ENCODE measurements around the gene OR2A7.
"Not testable (repeated sequence)": the region's sequence is repeated elsewhere in the genome, so short reads cannot be mapped to it uniquely, and the experiment has no call there.

DNA sequence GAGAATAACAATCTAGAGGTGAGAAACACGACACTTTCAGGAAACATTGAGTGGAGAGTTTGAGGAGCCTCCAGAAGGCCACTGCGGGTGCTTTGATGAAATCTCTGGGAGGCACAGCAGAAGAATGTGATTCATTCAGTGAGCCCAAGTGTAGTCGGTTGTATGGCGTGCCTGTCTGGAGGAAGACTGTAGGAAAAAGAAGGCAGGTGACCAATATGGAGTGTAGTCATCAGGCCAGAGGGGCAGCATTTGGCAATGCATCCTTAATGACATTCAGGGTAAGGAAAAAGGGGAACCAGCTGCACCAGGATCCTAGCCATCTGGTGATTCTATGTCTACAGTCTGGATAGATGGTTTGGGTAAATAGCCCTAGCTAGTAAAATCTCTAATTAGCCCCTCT, 12.3 kb downstream of the OR2A7 start:
- TF ChIP-seq, protein P1, sequence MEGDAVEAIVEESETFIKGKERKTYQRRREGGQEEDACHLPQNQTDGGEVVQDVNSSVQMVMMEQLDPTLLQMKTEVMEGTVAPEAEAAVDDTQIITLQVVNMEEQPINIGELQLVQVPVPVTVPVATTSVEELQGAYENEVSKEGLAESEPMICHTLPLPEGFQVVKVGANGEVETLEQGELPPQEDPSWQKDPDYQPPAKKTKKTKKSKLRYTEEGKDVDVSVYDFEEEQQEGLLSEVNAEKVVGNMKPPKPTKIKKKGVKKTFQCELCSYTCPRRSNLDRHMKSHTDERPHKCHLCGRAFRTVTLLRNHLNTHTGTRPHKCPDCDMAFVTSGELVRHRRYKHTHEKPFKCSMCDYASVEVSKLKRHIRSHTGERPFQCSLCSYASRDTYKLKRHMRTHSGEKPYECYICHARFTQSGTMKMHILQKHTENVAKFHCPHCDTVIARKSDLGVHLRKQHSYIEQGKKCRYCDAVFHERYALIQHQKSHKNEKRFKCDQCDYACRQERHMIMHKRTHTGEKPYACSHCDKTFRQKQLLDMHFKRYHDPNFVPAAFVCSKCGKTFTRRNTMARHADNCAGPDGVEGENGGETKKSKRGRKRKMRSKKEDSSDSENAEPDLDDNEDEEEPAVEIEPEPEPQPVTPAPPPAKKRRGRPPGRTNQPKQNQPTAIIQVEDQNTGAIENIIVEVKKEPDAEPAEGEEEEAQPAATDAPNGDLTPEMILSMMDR (conservative IDR thresholded peaks at IDR 0.05 in 1 of 2, IDR thresholded peaks at IDR 0.05 in 1 of 2; ENCODE audit: low read depth in 1 of 2, low read length in 2 of 2) = not testable (repeated sequence)
- not testable (repeated sequence) for TF ChIP-seq EZH2 (IDR thresholded peaks at IDR 0.05; ENCODE audit: low read length, missing control alignments)
